Spleen (tissue), 11 donors: ENCODE results near the gene GP1BB. TPM values are rescaled to one million over a fixed set of nuclear protein-coding genes. Genes with fewer than 3 reads are reported as not detected.

Source experiments
- DNase-seq: peaks from one replicate; pipeline ENCODE4 v3.0.0-alpha.2; 2020
- H3K27ac ChIP-seq, 8 donors: fragments of 200-600 bp; sonication (generic) in 7 of 8; 1 replicate in 4 of 8; 2 replicates in 4 of 8; pipeline versions ENCODE4 v1.5.0 to v1.8.0; 2016 to 2021; ENCODE audit warnings: inconsistent platforms in 4 of 8, mild to moderate bottlenecking in 4 of 8, moderate library complexity in 1 of 8
- H3K27me3 ChIP-seq, 7 donors: fragments of 200-600 bp; sonication (generic) in 6 of 7; replicated peaks in 1 of 7; 1 replicate in 4 of 7; 2 replicates in 3 of 7; pipeline versions ENCODE4 v1.5.0 to v1.8.0; 2016 to 2021; ENCODE audit warnings: inconsistent platforms in 3 of 7, mild to moderate bottlenecking in 1 of 7
- H3K36me3 ChIP-seq, 6 donors: fragments of 200-600 bp; sonication (generic) in 5 of 6; 1 replicate in 4 of 6; 2 replicates in 2 of 6; pipeline versions ENCODE4 v1.5.0 to v1.8.0; 2016 to 2021; ENCODE audit warnings: inconsistent platforms in 2 of 6
- H3K4me1 ChIP-seq, 6 donors: fragments of 200-600 bp; sonication (generic) in 5 of 6; 1 replicate in 3 of 6; 2 replicates in 3 of 6; pipeline versions ENCODE4 v1.5.0 to v1.8.0; 2016 to 2021; ENCODE audit warnings: inconsistent platforms in 3 of 6
- H3K4me3 ChIP-seq, 8 donors: fragments of 200-600 bp; sonication (generic) in 7 of 8; 1 replicate in 4 of 8; 2 replicates in 4 of 8; pipeline versions ENCODE4 v1.5.0 to v1.8.0; 2016 to 2021; ENCODE audit warnings: inconsistent platforms in 4 of 8, mild to moderate bottlenecking in 4 of 8, moderate library complexity in 2 of 8
- H3K9me3 ChIP-seq, 8 donors: fragments of 200-600 bp; sonication (generic) in 7 of 8; 1 replicate in 4 of 8; 2 replicates in 4 of 8; pipeline versions ENCODE4 v1.5.0 to v1.8.0; 2016 to 2021; ENCODE audit warnings: inconsistent platforms in 4 of 8
- POLR2A ChIP-seq, 3 donors: fragments of 450-650 bp; IDR thresholded peaks; one replicate each; pipeline ENCODE4 v1.5.1; 2017; ENCODE audit warnings: antibody characterized with exemption in 3 of 3, mild to moderate bottlenecking in 1 of 3
- POLR2AphosphoS5 ChIP-seq, 3 donors: sonication (generic); formaldehyde crosslinking; IDR thresholded peaks; one replicate each; pipeline ENCODE4 v1.5.1; 2017; ENCODE audit warnings: antibody characterized with exemption in 3 of 3
- WGBS, 5 donors: extraction: QIAGEN DNeasy Blood & Tissue Kit in 3 of 5; methylation state at CpG; one replicate each; pipeline versions ENCODE4 v1.1.5 to v1.1.7; 2013 to 2018; 5-methylcytosine and 5-hydroxymethylcytosine counted together
- intact Hi-C: fragments of 100-400 bp; cut with DNase I; formaldehyde crosslinking; loops from one replicate; pipeline ENCODE4 v1.15.0; 2023; ENCODE audit warnings: low total_unique reads
- polyA plus RNA-seq, 3 donors: library from polyadenylated mRNA; stranded (reverse); fragments of 200-250 nt; gene quantifications; one replicate each; pipeline ENCODE4 v1.2.1, GENCODE V29; 2013
- total RNA-seq, 7 donors: library from RNA; depleted of rRNA in 3 of 7; stranded (reverse); fragments of >200 nt in 3 of 7; fragmentation: NEBNext Ultra II Directional in 4 of 7; extraction: Animal tissue kit (Norgen Biotek cat#: 25700) in 4 of 7; gene quantifications; one replicate each; pipeline versions ENCODE4 v1.1.0 to v1.2.1, GENCODE V29; 2016 to 2021
- TF ChIP-seq, protein P1 (sequence below), 11 experiments: fragments of 200-600 bp in 7 of 11; fragments of 450-650 bp in 4 of 11; sonication (generic) in 4 of 11; IDR thresholded peaks in 8 of 11; conservative IDR thresholded peaks in 3 of 11; 1 replicate in 7 of 11; 2 replicates in 4 of 11; pipeline versions ENCODE4 v1.4.0 to v1.8.0; 2016 to 2021; ENCODE audit warnings: antibody characterized with exemption in 11 of 11, inconsistent platforms in 4 of 11, mild to moderate bottlenecking in 1 of 11
- donor health status: healthy with polysubstance abuse.
- donor health status: DM: no; HTN: no; CAD: no; lungs with moderate emphysema.
- donor health status: DM: no; HTN: no; CAD: no.
- donor health status: Bipolar disorder and iron deficiency.
- donor health status: healthy.
- donor health status: DM: no; HTN: no; CAD: no.
- donor health status: DM: yes; HTN: yes; CAD: no.

Gene GP1BB
- total and polyA plus RNA-seq, 10 donors = 4.2 to 25.4 (median 13.1) TPM

DNA sequence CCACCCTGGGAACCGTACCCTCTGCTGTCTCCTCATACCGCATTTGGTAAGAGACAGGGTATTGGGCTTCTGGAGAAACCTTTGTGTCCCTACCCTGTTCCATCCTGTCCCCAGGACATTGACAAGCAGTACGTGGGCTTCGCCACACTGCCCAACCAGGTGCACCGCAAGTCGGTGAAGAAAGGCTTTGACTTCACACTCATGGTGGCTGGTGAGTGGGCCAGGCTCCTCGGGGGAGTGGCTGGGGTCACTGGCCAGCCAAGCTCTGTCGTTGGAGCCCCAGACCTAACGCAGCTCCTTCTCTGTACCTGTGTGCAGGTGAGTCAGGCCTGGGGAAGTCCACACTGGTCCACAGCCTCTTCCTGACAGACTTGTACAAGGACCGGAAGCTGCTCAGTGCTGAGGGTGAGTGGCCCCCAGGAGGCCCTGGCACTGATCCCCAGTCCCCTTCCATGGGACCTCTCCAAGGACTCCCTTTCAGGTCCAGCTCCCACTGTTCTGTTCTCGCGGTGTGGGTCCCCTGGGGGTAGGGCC lies 3.8 kb upstream of the GP1BB start:
- Histone ChIP-seq H3K27me3 (peaks cover 0 to 100% (median 68%) of the 10 kb centered on the region in 7 donors), H3K4me3 (peak overlapping the region in 3 of 8 donors; percentile 52 to 83 (median 62)), H3K4me1 (peaks cover 19 to 79% (median 56%) of the 10 kb centered on the region in 6 donors), H3K9me3 (no peaks in the 10 kb centered on the region), H3K27ac (no peak overlapping the region), H3K36me3 (peaks cover 0 to 47% (median 4%) of the 10 kb centered on the region in 6 donors)
- intact Hi-C loops = no loop called here
- TF ChIP-seq POLR2AphosphoS5 (IDR thresholded peaks at IDR 0.05) (no peak), POLR2A (IDR thresholded peaks at IDR 0.05) (no peak)
- TF ChIP-seq, protein P1, sequence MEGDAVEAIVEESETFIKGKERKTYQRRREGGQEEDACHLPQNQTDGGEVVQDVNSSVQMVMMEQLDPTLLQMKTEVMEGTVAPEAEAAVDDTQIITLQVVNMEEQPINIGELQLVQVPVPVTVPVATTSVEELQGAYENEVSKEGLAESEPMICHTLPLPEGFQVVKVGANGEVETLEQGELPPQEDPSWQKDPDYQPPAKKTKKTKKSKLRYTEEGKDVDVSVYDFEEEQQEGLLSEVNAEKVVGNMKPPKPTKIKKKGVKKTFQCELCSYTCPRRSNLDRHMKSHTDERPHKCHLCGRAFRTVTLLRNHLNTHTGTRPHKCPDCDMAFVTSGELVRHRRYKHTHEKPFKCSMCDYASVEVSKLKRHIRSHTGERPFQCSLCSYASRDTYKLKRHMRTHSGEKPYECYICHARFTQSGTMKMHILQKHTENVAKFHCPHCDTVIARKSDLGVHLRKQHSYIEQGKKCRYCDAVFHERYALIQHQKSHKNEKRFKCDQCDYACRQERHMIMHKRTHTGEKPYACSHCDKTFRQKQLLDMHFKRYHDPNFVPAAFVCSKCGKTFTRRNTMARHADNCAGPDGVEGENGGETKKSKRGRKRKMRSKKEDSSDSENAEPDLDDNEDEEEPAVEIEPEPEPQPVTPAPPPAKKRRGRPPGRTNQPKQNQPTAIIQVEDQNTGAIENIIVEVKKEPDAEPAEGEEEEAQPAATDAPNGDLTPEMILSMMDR (IDR thresholded peaks at IDR 0.05 in 8 of 11, conservative IDR thresholded peaks at IDR 0.05 in 3 of 11) = no peak
- WGBS, 5 donors = 84 to 92% (median 90%) methylated on average over 7 to 12 of the region's 12 CpGs
- no peak for DNase-seq

DNA sequence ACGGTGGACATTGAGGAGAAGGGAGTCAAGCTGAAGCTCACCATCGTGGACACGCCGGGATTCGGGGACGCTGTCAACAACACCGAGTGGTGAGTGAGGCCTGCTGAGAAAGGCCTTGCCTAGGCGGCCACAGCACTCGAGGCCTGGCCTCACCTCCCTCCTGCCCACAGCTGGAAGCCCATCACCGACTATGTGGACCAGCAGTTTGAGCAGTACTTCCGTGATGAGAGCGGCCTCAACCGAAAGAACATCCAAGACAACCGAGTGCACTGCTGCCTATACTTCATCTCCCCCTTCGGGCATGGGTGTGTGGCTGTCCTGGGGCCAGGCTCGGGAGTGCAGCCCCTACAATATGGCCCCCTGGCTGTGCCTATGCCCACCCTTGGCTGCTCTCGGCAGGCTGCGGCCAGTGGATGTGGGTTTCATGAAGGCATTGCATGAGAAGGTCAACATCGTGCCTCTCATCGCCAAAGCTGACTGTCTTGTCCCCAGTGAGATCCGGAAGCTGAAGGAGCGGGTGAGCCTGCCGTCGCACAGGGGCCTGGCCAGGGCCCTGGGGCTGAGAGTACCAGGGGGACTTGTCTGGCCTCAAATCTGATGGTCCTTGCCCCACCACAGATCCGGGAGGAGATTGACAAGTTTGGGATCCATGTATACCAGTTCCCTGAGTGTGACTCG lies 3.0 kb upstream of the GP1BB start:
- TF ChIP-seq POLR2A (IDR thresholded peaks at IDR 0.05) (no peak), POLR2AphosphoS5 (IDR thresholded peaks at IDR 0.05) (no peak)
- H3K4me1 ChIP-seq = peaks cover 19 to 72% (median 50%) of the 10 kb centered on the region in 6 donors
- H3K36me3 ChIP-seq = peaks cover 0 to 49% (median 4%) of the 10 kb centered on the region in 6 donors
- no peak for DNase-seq
- intact Hi-C loops = no loop called here
- H3K27me3 ChIP-seq = peaks cover 0 to 100% (median 62%) of the 10 kb centered on the region in 7 donors
- no peak overlapping the region for H3K4me3 ChIP-seq
- 94 to 96% (median 95%) methylated on average over 16 to 26 of the region's 26 CpGs for WGBS, 5 donors
- H3K27ac ChIP-seq = no peak overlapping the region
- H3K9me3 ChIP-seq = no peaks in the 10 kb centered on the region

DNA sequence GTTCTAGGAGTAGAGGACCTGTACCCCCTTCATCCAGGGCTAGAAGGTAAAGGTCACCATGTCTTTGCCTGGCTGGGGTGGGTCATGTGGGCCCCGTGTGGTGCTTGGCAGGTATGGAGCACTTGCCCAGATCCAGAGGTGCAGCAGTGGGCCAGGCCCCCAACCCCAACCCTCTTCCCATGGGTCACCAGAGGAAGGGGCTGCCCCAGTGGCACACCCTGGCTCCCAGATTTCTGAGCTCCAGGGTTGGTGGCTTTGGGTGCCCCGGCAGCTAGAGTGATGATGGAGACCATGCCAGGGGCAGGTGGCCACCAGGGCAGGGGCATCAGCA lies 2.4 kb upstream of the GP1BB start:
- TF ChIP-seq, protein P1 (IDR thresholded peaks at IDR 0.05 in 8 of 11, conservative IDR thresholded peaks at IDR 0.05 in 3 of 11) = no peak
- TF ChIP-seq POLR2AphosphoS5 (IDR thresholded peaks at IDR 0.05) (no peak), POLR2A (IDR thresholded peaks at IDR 0.05) (no peak)
- 71 to 100% (median 90%) methylated on average over 1 to 2 of the region's 2 CpGs for WGBS, 5 donors
- Histone ChIP-seq H3K9me3 (no peaks in the 10 kb centered on the region), H3K4me1 (peaks cover 19 to 66% (median 49%) of the 10 kb centered on the region in 6 donors), H3K4me3 (no peak overlapping the region), H3K27me3 (peaks cover 0 to 96% (median 56%) of the 10 kb centered on the region in 7 donors), H3K36me3 (peaks cover 0 to 49% (median 4%) of the 10 kb centered on the region in 6 donors), H3K27ac (no peak overlapping the region)
- intact Hi-C loops = no loop called here
- DNase-seq = no peak

DNA sequence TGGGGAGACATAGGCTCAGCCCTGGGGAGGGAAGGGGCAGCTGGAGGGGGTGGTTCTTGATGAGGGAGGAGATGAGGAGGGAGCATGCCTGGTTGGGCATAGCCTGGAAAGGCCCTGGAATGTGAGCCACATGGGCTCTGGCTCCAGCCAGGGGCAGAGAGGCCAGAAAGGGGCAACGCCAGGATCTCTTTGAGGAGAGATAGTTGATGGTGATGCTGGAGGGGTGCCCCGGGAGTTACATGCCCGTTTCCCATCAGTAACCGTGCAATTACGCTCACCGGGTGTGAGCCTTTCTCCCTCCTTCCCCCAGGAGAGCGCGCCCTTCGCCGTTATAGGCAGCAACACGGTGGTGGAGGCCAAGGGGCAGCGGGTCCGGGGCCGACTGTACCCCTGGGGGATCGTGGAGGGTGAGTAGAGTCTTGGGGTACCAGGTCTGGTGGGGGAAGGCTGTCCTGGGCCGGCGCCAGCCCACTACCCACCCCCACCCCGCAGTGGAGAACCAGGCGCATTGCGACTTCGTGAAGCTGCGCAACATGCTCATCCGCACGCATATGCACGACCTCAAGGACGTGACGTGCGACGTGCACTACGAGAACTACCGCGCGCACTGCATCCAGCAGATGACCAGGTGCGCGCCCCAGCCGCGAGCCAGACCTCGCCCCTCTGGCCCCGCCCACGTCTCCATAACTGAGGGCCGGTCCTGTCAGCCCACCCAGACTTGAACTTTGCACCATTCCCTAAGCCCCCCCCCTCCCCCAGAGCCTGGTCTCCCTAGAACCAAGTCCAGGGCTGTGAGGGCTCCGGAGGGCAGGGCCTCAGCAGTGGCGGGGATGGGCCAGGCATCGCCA lies 1.8 kb upstream of the GP1BB start:
- Histone ChIP-seq H3K27me3 (peaks cover 0 to 90% (median 53%) of the 10 kb centered on the region in 7 donors), H3K36me3 (peaks cover 0 to 49% (median 4%) of the 10 kb centered on the region in 6 donors), H3K4me3 (no peak overlapping the region), H3K27ac (no peak overlapping the region), H3K9me3 (no peaks in the 10 kb centered on the region), H3K4me1 (peaks cover 19 to 61% (median 46%) of the 10 kb centered on the region in 6 donors)
- TF ChIP-seq, protein P1 (IDR thresholded peaks at IDR 0.05 in 8 of 11, conservative IDR thresholded peaks at IDR 0.05 in 3 of 11) = no peak
- TF ChIP-seq POLR2A (IDR thresholded peaks at IDR 0.05) (no peak), POLR2AphosphoS5 (IDR thresholded peaks at IDR 0.05) (no peak)
- intact Hi-C loops = no loop called here
- 87 to 94% (median 91%) methylated on average over 30 to 44 of the region's 44 CpGs for WGBS, 5 donors
- no peak for DNase-seq
